ENCODE results near the gene YPEL1.

The YPEL1 gene

GRCh38 chr22:21727768-21728167 lies 7.8 kb downstream of the YPEL1 start:
- TF ChIP-seq CTCF (conservative IDR thresholded peaks at IDR 0.05; ENCODE audit: low read length) = no peak
- TF ChIP-seq EZH2phosphoT487 (IDR thresholded peaks at IDR 0.05; ENCODE audit: borderline replicate concordance) = no peak
- Histone ChIP-seq H3F3A (ENCODE audit: low read depth) (no peaks in the 10 kb centered on the region), H3K9me3 (ENCODE audit: insufficient read depth, low read depth, low read length) (no peaks in the 10 kb centered on the region), H3K79me2 (ENCODE audit: insufficient read depth, low read length) (peaks cover 70% of the 10 kb centered on the region; the same call in 1 of the 2 replicates), H3K9me2 (replicated peaks; ENCODE audit: low read depth, low read length) (no peaks in the 10 kb centered on the region), H3K36me3 (ENCODE audit: insufficient read depth, low read length) (no peaks in the 10 kb centered on the region), H3K27me3 (ENCODE audit: insufficient read depth, low read length, poor library complexity, severe bottlenecking) (no peaks in the 10 kb centered on the region), H3K4me1 (ENCODE audit: insufficient read depth, low read length, poor library complexity, severe bottlenecking) (peaks cover 18% of the 10 kb centered on the region), H3K4me2 (ENCODE audit: low read depth, low read length, poor library complexity, severe bottlenecking) (no peak overlapping the region), H4K20me1 (ENCODE audit: insufficient read depth, low read length, poor library complexity, severe bottlenecking) (peaks cover 16% of the 10 kb centered on the region), H3K4me3 (ENCODE audit: low read length, poor library complexity, severe bottlenecking) (no peak overlapping the region), H3K9ac (ENCODE audit: low read depth, low read length, poor library complexity, severe bottlenecking) (no peak overlapping the region), H2AFZ (ENCODE audit: low read length) (no peak overlapping the region)

DNA sequence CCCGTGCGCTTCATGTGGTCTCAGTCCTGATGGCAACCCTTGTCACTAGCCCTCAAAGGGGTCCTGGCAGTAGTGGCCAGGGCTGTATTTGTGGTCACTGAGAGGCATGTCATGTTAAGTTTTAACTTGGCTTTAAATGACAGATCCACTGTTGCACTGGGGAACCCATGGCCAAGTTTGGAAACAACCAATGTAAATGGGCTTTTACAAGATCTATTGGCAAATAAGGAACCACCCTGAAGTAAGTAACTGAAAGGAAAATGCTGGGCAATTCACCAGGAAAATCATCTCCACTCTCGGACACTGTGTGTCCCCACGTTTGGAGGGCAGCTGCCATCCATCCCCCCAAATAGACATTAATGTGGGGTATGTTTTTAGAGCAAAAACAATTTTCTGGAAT lies 8.4 kb downstream of the YPEL1 start:
- Histone ChIP-seq H3K4me2 (ENCODE audit: low read depth, low read length, poor library complexity, severe bottlenecking) (peak overlapping the region; percentile 35), H3K36me3 (ENCODE audit: insufficient read depth, low read length) (no peaks in the 10 kb centered on the region), H3K4me3 (ENCODE audit: low read length, poor library complexity, severe bottlenecking) (no peak overlapping the region), H3K79me2 (ENCODE audit: insufficient read depth, low read length) (peaks cover 64% of the 10 kb centered on the region; the same call in 1 of the 2 replicates), H3K27me3 (ENCODE audit: insufficient read depth, low read length, poor library complexity, severe bottlenecking) (no peaks in the 10 kb centered on the region), H4K20me1 (ENCODE audit: insufficient read depth, low read length, poor library complexity, severe bottlenecking) (peaks cover 16% of the 10 kb centered on the region), H3K9me3 (ENCODE audit: insufficient read depth, low read depth, low read length) (no peaks in the 10 kb centered on the region), H2AFZ (ENCODE audit: low read length) (no peak overlapping the region), H3K9ac (ENCODE audit: low read depth, low read length, poor library complexity, severe bottlenecking) (no peak overlapping the region), H3F3A (ENCODE audit: low read depth) (no peaks in the 10 kb centered on the region), H3K4me1 (ENCODE audit: insufficient read depth, low read length, poor library complexity, severe bottlenecking) (peaks cover 15% of the 10 kb centered on the region), H3K9me2 (replicated peaks; ENCODE audit: low read depth, low read length) (no peaks in the 10 kb centered on the region)
- no peak for TF ChIP-seq CTCF (conservative IDR thresholded peaks at IDR 0.05; ENCODE audit: low read length)

- Histone ChIP-seq H3K9me2 (replicated peaks; ENCODE audit: low read depth, low read length) (no peaks in the 10 kb centered on the region), H2AFZ (ENCODE audit: low read length) (no peak overlapping the region), H3K36me3 (ENCODE audit: insufficient read depth, low read length) (peaks cover 2% of the 10 kb centered on the region; the same call in 1 of the 2 replicates), H3K9me3 (ENCODE audit: insufficient read depth, low read depth, low read length) (no peaks in the 10 kb centered on the region), H3K27me3 (ENCODE audit: insufficient read depth, low read length, poor library complexity, severe bottlenecking) (no peaks in the 10 kb centered on the region), H3K79me2 (ENCODE audit: insufficient read depth, low read length) (peaks cover 59% of the 10 kb centered on the region; the same call in 1 of the 2 replicates), H3K4me2 (ENCODE audit: low read depth, low read length, poor library complexity, severe bottlenecking) (peak overlapping the region; percentile 35), H3F3A (ENCODE audit: low read depth) (no peaks in the 10 kb centered on the region), H3K9ac (ENCODE audit: low read depth, low read length, poor library complexity, severe bottlenecking) (no peak overlapping the region), H3K4me1 (ENCODE audit: insufficient read depth, low read length, poor library complexity, severe bottlenecking) (peaks cover 12% of the 10 kb centered on the region), H4K20me1 (ENCODE audit: insufficient read depth, low read length, poor library complexity, severe bottlenecking) (peaks cover 16% of the 10 kb centered on the region), H3K4me3 (ENCODE audit: low read length, poor library complexity, severe bottlenecking) (no peak overlapping the region)
- TF ChIP-seq CTCF (conservative IDR thresholded peaks at IDR 0.05; ENCODE audit: low read length) (peak; percentile 69), EZH2phosphoT487 (IDR thresholded peaks at IDR 0.05; ENCODE audit: borderline replicate concordance) (no peak)
Measured at GRCh38 chr22:21726650-21727049, 8.9 kb downstream of the YPEL1 start.

All from Loucy (cell line).